Measurements from ENCODE around the gene OPRM1. TPM values are rescaled to one million over a fixed set of nuclear protein-coding genes. Genes with fewer than 3 reads are reported as not detected.

The OPRM1 gene
- total RNA-seq, 1 donor from 2014 or later: not detected

DNA sequence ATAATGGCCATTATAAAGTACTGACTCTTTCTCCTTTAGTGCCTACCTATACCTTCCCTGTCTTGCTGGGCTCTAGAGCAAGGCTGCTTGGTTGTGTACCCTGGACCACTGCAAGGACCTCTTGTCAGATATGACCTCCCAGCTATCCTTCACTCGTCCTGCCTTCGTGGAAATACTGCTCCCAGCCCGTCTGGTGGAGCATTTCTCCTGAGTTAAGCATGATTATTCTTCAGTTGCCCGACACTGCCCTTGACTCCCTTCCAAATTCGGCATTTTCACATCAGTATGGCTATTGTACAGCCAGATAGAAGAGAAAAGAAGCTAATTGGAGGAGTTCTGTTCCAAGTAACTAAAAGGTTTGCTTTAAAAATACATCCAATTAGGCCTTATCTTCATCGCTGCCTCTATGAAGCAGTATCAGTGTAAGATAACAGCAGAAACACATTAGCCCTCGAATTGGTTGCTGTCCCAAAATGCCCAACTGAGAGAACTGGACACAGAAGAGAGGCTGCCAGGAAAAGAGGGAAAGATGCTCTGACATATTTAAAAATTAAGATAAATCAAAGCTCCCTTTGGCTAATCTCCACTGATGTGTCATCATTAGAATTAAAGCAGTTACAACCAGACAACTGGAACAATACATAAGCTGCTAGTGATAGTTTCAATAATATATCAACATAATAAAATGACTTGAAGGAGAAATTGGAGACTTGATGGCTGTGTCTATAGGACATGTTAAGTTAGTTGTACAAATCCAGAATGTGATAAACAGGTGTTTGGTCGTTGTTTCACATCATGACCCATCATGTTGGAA is 54.4 kb downstream of the OPRM1 start:
- TF ChIP-seq, protein P1, sequence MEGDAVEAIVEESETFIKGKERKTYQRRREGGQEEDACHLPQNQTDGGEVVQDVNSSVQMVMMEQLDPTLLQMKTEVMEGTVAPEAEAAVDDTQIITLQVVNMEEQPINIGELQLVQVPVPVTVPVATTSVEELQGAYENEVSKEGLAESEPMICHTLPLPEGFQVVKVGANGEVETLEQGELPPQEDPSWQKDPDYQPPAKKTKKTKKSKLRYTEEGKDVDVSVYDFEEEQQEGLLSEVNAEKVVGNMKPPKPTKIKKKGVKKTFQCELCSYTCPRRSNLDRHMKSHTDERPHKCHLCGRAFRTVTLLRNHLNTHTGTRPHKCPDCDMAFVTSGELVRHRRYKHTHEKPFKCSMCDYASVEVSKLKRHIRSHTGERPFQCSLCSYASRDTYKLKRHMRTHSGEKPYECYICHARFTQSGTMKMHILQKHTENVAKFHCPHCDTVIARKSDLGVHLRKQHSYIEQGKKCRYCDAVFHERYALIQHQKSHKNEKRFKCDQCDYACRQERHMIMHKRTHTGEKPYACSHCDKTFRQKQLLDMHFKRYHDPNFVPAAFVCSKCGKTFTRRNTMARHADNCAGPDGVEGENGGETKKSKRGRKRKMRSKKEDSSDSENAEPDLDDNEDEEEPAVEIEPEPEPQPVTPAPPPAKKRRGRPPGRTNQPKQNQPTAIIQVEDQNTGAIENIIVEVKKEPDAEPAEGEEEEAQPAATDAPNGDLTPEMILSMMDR (conservative IDR thresholded peaks at IDR 0.05): no peak
- Mint-ChIP-seq H3K36me3 (ENCODE audit: low read depth) (no peaks in the 10 kb centered on the region), H3K9me3 (no peaks in the 10 kb centered on the region), H3K4me1 (no peaks in the 10 kb centered on the region), H3K27ac (ENCODE audit: unreplicated experiment) (no peak overlapping the region), H3K27me3 (ENCODE audit: low read depth) (no peaks in the 10 kb centered on the region), H3K4me3 (no peak overlapping the region)
- no peak for DNase-seq (ENCODE audit: low read depth, low spot score)

DNA sequence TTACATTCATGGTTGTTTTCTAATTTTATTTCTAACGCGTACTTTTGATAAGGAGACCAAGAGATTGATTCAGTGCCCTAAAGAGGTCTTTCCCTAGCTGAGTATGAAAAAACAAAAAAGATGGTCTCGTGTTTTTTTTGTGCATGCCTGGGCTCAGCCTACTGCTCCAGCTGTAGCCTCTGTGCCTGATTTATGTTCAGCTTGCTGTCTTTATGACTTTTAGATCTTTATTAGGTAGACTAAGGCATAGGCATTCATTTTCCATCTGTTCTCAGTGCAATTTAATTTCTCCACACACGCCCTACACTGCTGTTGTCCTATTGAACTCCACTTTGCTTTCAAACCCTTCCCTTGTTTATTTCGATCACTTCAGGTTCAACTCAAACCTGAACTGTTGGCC is 56.5 kb downstream of the OPRM1 start:
- Mint-ChIP-seq H3K27ac (ENCODE audit: unreplicated experiment) (no peak overlapping the region), H3K4me3 (no peak overlapping the region), H3K36me3 (ENCODE audit: low read depth) (no peaks in the 10 kb centered on the region), H3K4me1 (no peaks in the 10 kb centered on the region), H3K9me3 (no peaks in the 10 kb centered on the region), H3K27me3 (ENCODE audit: low read depth) (no peaks in the 10 kb centered on the region)
- DNase-seq (ENCODE audit: low read depth, low spot score): no peak
- TF ChIP-seq, protein P1 (conservative IDR thresholded peaks at IDR 0.05): no peak

DNA sequence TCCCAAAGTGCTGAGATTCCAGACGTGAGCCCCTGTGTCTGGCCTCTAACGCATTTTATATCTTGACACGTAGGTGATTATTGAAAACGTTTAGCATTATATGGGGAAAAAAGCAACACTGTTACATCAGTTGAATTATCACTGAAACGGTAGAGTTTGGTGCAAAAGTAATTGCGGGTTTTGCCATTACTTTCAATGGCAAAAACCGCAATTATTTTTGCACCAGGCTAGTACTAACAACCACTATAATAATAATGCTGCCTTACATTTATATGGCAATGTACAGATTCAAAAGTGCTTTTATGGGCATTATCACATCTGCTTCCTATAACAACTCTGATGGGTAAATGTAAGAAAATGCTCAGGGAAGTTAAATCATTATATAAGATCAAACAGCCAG is 57.3 kb downstream of the OPRM1 start:
- Mint-ChIP-seq H3K27me3 (ENCODE audit: low read depth) (no peaks in the 10 kb centered on the region), H3K36me3 (ENCODE audit: low read depth) (no peaks in the 10 kb centered on the region), H3K9me3 (no peaks in the 10 kb centered on the region), H3K4me3 (no peak overlapping the region), H3K27ac (ENCODE audit: unreplicated experiment) (no peak overlapping the region), H3K4me1 (no peaks in the 10 kb centered on the region)
- TF ChIP-seq, protein P1 (conservative IDR thresholded peaks at IDR 0.05): no peak
- DNase-seq (ENCODE audit: low read depth, low spot score): no peak

DNA sequence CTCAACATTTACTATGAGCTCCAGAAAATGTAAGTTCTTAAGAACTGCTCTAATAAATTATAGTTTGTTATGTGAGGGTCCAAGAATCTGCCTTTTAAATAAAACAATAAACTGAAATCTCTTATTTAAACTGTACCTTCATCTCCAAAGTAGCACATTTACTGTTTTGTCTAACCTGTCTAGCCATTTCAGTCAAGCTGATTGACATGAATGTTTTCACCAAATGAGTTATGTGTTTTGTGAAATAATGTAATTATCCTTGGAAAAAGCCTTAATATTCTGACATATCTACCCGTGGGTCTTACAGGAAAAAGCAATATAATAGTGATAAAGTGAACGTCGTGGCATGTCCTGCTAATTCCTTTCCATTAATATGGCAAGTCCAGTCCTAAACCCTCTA is 57.8 kb downstream of the OPRM1 start:
- Mint-ChIP-seq H3K9me3 (no peaks in the 10 kb centered on the region), H3K4me3 (no peak overlapping the region), H3K4me1 (no peaks in the 10 kb centered on the region), H3K36me3 (ENCODE audit: low read depth) (no peaks in the 10 kb centered on the region), H3K27me3 (ENCODE audit: low read depth) (no peaks in the 10 kb centered on the region), H3K27ac (ENCODE audit: unreplicated experiment) (no peak overlapping the region)
- DNase-seq (ENCODE audit: low read depth, low spot score): no peak
- TF ChIP-seq, protein P1 (conservative IDR thresholded peaks at IDR 0.05): no peak

DNA sequence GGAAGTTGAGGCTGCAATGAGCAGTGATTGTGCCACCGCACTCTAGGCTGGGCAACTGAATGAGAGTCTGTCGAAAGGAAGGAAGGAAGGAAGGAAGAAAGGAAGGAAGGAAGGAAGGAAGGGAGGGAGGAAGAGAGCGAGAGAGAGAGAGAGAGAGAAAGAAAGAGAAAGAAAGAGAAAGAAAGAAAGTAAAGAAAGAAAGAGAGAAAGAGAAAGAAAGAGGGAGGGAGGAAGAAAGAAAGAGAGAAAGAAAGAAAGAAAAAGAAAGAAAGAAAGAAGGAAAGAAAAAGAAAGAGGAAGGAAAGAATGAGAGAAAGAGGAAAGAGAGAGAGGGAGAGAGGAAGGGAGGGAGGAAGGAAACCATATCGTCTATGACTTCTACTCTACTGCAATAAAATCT is 60.2 kb downstream of the OPRM1 start:
- no peak for DNase-seq (ENCODE audit: low read depth, low spot score)
- Mint-ChIP-seq H3K9me3 (no peaks in the 10 kb centered on the region), H3K36me3 (ENCODE audit: low read depth) (no peaks in the 10 kb centered on the region), H3K27me3 (ENCODE audit: low read depth) (no peaks in the 10 kb centered on the region), H3K4me3 (no peak overlapping the region), H3K4me1 (no peaks in the 10 kb centered on the region), H3K27ac (ENCODE audit: unreplicated experiment) (no peak overlapping the region)
- TF ChIP-seq, protein P1 (conservative IDR thresholded peaks at IDR 0.05): no peak

Data from neural crest cell (in vitro differentiated cells).